GM12865 (cell line): Measurements from ENCODE around the gene SEPTIN3.

ENCODE experiments used
- DNase-seq: peaks from one replicate; pipeline ENCODE4 v3.0.0; 2010; ENCODE audit warnings: low read depth
- H3K4me3 ChIP-seq: 2 replicates; pipeline ENCODE4 v1.5.1; 2011; ENCODE audit warnings: mild to moderate bottlenecking, low read depth, low read length, control low read depth
- CTCF ChIP-seq: IDR thresholded peaks from 2 replicates; pipeline ENCODE4 v1.5.1; 2011; ENCODE audit warnings: low read length, control low read depth, low read depth, inconsistent platforms; ENCODE audit not compliant: insufficient read depth; ENCODE audit errors: missing control alignments

SEPTIN3 gene

GRCh38 chr22:41996826-41997225, 27.6 kb downstream of the SEPTIN3 start:
- no peak for DNase-seq
- no peak for TF ChIP-seq CTCF
- no peak overlapping the region for H3K4me3 ChIP-seq

GRCh38 chr22:41998361-41999261, 29.4 kb downstream of the SEPTIN3 start, which contains the start of gene WBP2NL:
WBP2NL (plus strand) TSS chr22:41998788; CDS start chr22:41998819, 31 bp downstream.
- peak within 1 kb of the TSS; percentile 84 for H3K4me3 ChIP-seq
- no peak for TF ChIP-seq CTCF
- peak; percentile 96 for DNase-seq

DNA sequence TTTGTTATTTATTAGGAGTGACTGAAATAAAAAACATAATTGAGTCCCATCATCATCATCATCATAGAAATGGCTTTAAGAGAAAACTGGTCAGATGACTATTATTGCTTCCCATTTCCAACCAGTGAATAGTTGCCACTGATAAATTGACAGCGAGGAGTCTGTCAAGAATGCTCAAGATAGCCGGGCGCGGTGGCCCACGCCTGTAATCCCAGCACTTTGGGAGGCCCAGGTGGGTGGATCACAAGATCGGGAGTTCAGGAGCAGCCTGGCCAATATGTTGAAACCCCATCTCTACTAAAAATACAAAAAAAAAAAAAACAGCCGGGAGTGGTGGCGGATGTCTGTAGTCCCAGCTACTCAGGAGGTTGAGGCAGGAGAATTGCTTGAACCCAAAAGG, 31.2 kb downstream of the SEPTIN3 start:
- no peak for DNase-seq
- no peak for TF ChIP-seq CTCF
- no peak overlapping the region for H3K4me3 ChIP-seq

GRCh38 chr22:42001121-42001520, 31.9 kb downstream of the SEPTIN3 start:
- no peak for DNase-seq
- H3K4me3 ChIP-seq: no peak overlapping the region
- no peak for TF ChIP-seq CTCF

DNA sequence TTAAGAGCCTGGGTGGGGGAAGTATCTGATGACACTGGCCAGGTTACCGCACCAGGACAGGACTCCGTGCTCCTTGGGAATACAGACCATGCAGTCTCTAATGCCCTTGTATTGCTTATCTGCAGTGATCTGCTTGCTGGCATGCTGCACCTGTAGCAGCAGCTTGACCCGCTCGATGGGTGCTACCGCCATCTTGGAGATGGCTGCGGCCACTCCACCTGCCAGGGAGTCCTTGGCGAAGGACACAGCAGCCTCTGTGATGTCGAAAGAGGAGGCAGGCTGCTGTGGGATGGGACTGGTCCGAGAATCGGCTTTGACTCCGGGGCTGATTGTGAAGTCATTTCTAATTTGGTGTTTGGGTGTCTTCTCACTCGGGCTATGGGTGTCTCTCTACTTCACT, 32.5 kb downstream of the SEPTIN3 start:
- DNase-seq: no peak
- no peak overlapping the region for H3K4me3 ChIP-seq
- TF ChIP-seq CTCF: no peak

DNA sequence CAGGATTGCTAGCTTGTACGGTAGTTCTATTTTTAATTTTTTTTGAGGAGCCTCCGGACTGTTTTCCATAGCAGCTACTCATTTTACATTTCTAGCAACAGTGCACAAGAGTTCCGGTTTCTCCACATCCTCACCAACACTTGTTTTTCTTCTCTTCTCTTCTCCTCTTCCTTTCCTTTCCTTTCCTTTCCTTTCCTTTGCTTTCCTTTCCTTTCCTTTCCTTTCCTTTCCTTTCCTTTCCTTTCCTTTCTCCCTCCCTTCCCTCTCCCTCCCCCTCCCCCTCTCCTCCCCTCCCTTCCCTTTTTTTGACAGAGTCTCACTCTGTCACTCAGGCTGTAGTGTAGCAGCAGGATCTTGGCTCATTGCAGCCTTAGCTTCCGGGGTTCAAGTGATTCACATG, 38.7 kb downstream of the SEPTIN3 start:
- no peak for TF ChIP-seq CTCF
- H3K4me3 ChIP-seq: no peak overlapping the region
- DNase-seq: no peak
